Hematopoietic multipotent progenitor cell treated with erythropoietin and hydrocortisone succinate and interleukin-3 and kit ligand, for 8 days (in vitro differentiated cells): ENCODE data around the gene RRAD.

Experiments used
- DNase-seq: peaks from one replicate; pipeline ENCODE4 v3.0.0-alpha.2; 2015

RRAD gene

DNA sequence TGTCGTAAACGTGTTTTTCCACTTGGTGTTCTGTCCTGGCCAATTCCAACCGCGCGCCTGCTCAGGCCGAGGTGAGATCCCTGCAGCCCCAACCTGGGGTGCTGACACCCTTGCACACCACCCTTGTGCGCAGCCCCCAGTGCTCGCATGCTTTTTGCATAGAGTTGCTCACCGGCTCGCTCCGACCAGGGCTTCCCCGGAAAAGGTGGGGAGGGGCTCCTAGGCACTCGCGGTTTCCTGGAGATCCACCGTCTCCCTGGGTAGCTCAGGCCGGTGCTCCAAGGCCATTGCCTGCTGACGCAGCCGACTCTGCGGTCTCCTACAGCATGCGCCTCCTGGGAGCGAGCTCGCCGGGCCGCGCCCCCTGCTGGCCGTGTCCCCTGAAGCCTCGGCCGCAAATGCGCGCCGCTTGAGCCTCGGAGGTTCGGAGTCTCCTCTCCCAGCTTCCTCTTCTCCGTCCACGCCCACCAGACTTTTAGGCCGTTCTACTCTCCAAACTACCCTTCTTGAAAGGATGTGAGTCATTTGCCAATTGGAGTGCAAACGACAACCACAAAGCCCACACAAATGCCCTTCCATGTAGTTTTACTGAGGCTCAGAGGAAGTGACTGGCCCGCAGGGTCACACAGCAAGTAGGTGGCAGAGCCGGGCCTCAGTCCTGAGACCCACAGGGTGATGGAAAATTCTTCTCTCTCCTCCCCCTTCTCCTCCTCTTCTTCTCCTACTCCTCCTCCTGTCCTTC, 52.2 kb downstream of the RRAD start:
- DNase-seq: peak; percentile 94

GRCh38 chr16:66872559-66872942, 52.8 kb downstream of the RRAD start:
- no peak for DNase-seq

DNA sequence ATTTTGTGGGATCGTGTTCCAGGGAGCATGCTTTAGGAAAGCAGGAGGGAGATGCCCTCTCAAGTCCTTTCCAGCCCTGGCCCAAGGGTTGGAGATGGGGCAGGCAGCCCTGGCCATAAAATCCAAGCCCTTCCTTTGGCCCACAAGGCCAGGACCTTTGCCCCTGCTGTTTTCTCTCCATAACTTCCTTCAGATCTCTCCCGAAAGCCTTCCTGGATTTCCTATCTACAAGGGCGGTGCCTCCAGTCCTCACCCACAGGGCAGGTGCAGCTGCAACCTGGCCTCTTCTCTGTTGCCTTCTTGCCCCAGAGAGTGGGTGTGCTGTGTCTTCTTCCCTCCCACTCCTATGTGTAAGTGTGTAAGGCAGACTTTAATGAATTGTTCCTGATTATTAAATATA, 53.5 kb downstream of the RRAD start:
- no peak for DNase-seq
